Posterior vena cava (tissue), 2 donors: ENCODE data around the gene RNASE2. TPM values are rescaled to one million over a fixed set of nuclear protein-coding genes. Genes with fewer than 3 reads are reported as not detected.
"Not testable (repeated sequence)": the region's sequence is repeated elsewhere in the genome, so short reads cannot be mapped to it uniquely, and the experiment has no call there.

ENCODE experiments used
- DNase-seq: peaks from one replicate; pipeline ENCODE4 v3.0.0-alpha.2; 2020; ENCODE audit warnings: low spot score
- intact Hi-C, 2 donors: fragments of 100-400 bp; cut with DNase I; formaldehyde crosslinking; loops; one replicate each; pipeline versions ENCODE4 v1.14.1 to v1.14.2; 2022 to 2023
- total RNA-seq, 2 donors: library from RNA; stranded (reverse); fragmentation: NEBNext Ultra II Directional; extraction: Animal tissue kit (Norgen Biotek cat#: 25700); gene quantifications; one replicate each; pipeline ENCODE4 v1.2.1, GENCODE V29; 2021
- donor health status: DM: yes; HTN: yes; CAD: no.
- donor health status: DM: yes; HTN: yes; CAD: no.

The RNASE2 gene
- total RNA-seq, 2 donors from 2014 or later: 3.7 to 9.7 TPM

- DNase-seq: no peak
- intact Hi-C loops: loop anchor here (10.0 kb wide), 1 partner anchor 121 kb away; no protein-coding TSS in a partner anchor
Measured at GRCh38 chr14:20976291-20976690, 21.0 kb downstream of the RNASE2 start.

GRCh38 chr14:20978687-20979086, 23.4 kb downstream of the RNASE2 start:
- no peak for DNase-seq
- intact Hi-C loops: loop anchor here (10.0 kb wide), 1 partner anchor 124 kb away; no protein-coding TSS in a partner anchor

GRCh38 chr14:20980906-20981305, 25.6 kb downstream of the RNASE2 start:
- DNase-seq: no peak
- intact Hi-C loops: no loop called here

- DNase-seq: no peak
- intact Hi-C loops: no loop called here
Measured at GRCh38 chr14:20982646-20983369, 27.5 kb downstream of the RNASE2 start.

- intact Hi-C loops, DNase-seq: not testable (repeated sequence)
Measured at GRCh38 chr14:20985650-20986049, 30.4 kb downstream of the RNASE2 start.

DNA sequence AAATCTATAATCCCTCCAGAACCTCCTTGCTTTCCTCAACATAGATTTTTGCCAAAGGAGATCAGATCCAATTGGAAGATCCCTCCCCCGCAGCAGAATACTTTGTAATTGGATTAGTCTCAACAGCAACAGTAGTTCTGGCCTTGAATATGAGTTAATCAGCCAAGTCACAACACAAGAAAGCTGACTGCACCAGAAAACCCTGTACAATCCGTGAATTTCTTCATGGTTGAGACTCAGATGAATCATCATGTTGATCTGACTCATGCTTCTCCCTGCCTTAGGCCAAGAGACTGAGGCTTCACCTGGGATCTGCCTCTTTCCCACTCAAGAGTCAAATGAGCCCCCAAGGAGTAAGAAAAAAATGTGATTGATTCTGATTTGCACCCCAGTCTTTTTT, 31.5 kb downstream of the RNASE2 start:
- intact Hi-C loops: no loop called here
- DNase-seq: no peak

- intact Hi-C loops: no loop called here
- DNase-seq: no peak
Measured at GRCh38 chr14:20988717-20989470, 33.6 kb downstream of the RNASE2 start.

DNA sequence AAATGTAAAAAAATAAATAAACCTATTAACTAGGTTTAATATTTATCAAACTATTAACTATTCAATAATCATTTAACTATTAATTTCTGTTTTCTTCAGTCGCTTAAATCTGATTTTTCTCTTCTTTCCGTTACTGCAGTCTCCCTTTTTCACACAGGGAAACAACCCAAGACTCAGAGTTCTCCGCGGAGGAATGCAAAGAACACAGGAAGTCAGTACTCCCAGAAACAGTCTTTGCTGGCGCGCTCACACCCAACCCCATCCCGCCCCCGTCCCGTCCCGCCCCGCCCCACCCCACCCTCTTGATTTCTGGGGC, 34.1 kb downstream of the RNASE2 start:
- intact Hi-C loops: no loop called here
- DNase-seq: no peak

DNA sequence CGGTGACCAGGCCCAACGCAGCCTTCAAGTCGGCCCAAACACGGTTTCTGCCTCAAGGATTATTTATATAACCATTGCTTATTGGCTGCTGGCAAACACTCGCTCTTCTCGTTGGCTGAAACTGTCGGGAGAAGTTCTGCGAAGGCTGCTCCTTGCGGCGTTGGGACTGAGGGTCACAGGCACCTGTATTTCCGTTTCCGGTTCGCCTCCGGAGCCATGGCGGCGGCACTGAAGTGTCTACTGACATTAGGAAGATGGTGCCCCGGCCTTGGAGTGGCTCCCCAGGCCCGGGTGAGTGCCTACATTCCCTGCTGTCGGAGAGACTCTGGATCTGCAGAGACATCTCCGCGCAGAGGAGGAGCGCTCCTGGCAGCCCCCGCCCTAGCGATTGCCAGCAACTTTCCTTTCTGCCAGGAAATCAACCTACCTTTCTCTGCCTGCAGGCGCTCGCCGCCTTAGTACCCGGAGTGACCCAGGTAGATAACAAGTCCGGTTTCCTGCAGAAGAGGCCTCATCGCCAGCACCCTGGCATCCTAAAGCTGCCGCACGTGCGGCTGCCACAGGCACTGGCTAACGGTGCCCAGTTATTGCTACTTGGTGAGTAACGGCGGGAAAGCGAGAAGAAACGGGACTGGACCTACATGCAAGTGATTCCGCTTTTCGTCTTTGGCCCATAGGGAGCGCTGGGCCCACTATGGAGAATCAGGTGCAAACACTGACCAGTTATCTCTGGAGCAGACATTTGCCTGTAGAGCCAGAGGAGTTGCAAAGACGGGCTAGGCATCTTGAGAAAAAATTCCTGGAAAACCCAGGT, 34.7 kb downstream of the RNASE2 start, which contains the start of gene METTL17:
Gene METTL17 (plus strand): TSS at position 194 of the 814 bp plus-strand sequence. CDS start 23 bp downstream, at position 217.
- peak; percentile 96 for DNase-seq
- intact Hi-C loops: no loop called here

GRCh38 chr14:20996521-20996920, 41.2 kb downstream of the RNASE2 start:
- intact Hi-C loops: no loop called here
- DNase-seq: no peak

DNA sequence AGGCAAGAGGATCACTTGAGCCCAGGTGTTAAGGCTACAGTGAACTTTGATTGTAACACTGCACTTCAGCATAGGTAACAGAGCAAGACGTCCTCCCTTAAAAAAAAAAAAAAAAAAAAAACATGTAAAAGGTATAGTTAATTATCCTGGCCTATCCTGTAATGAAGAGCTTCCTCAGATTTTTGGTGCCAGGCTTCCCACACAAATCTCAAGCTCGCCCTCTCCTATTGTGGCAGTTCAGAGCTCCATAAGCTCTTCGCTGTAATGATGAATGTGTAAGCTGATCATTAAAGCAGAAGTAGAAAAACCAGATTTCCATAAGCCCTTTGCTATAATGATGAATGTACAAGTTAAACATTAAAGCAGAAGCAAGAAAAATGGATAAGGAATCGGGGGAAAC, 41.8 kb downstream of the RNASE2 start:
- intact Hi-C loops: no loop called here
- DNase-seq: no peak

GRCh38 chr14:20997564-20997963, 42.3 kb downstream of the RNASE2 start:
- intact Hi-C loops: no loop called here
- no peak for DNase-seq

DNA sequence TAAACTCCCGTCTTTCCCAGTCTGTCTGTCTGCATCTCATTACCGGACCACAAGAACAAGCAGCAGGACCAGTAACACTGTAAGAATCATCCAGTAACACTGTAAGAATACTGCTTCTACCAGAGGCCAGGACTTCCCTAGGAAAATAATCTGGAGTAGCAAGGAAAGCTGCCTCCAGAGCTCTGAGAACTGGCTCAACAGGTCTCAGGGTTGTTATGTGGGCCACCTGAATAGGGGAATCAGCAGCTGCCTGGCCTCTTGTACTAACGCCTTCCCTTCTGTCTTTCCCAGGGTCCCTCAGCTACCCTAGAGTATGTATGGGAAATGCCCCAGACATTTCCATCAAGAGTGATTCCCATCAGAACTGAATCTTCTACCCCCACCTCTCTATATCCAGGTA, 42.9 kb downstream of the RNASE2 start:
- no peak for DNase-seq
- intact Hi-C loops: no loop called here

DNA sequence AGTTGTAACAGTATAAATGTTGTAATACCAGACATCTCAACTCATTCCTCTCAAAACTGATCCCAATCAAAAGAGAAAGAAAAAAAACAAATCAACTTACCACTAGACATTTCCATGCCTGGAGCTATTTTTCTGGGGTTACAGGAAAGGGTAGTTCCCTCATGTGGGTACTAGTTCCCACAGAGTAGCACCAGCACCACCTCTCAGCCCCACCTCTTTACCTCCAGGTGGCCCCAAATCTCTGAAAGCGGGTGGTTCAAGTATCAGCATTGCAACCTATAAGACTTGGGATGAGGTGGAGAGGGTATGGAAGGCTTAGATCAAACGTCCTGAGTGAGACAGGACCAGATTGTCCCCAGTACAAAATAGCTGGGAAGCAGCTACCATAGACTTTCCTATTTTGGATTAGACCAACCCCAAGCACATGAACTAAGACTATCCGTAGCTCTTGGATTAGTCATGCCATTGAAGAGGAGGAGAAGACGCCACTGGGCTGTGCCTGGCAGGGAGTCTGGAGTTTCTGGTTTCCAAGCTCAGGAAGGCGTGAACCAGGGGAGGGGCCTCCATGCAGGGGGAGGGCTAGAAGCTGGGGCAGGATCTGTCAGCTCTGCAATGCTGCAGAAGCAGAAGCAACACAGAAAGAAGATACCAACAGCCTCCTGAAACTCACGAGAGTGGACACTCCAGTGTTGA, 43.5 kb downstream of the RNASE2 start, which contains the start of gene SLC39A2:
Gene SLC39A2 (plus strand): TSS at position 620 of the 693 bp plus-strand sequence. CDS start 154 bp downstream, outside the sequence.
- intact Hi-C loops: no loop called here
- DNase-seq: peak; percentile 93

DNA sequence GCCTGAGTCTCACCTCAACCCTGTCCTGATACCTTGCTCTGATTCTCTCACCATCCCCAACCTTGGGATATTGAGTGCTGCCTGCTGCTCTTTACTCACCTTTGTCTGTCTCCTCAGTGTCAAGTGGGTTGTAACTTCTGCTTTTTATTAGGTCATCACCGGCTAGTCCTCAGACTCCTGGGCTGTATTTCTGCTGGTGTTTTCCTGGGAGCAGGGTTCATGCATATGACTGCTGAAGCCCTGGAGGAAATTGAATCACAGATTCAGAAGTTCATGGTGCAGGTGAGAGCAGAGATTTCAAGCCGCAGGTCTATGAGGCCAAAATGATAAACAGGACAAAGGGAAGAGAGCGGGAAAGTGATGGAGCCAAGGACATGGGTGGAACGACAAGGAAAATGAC, 44.3 kb downstream of the RNASE2 start:
- no peak for DNase-seq
- intact Hi-C loops: no loop called here

- DNase-seq: no peak
- intact Hi-C loops: no loop called here
Measured at GRCh38 chr14:21001218-21001617, 45.9 kb downstream of the RNASE2 start.

DNA sequence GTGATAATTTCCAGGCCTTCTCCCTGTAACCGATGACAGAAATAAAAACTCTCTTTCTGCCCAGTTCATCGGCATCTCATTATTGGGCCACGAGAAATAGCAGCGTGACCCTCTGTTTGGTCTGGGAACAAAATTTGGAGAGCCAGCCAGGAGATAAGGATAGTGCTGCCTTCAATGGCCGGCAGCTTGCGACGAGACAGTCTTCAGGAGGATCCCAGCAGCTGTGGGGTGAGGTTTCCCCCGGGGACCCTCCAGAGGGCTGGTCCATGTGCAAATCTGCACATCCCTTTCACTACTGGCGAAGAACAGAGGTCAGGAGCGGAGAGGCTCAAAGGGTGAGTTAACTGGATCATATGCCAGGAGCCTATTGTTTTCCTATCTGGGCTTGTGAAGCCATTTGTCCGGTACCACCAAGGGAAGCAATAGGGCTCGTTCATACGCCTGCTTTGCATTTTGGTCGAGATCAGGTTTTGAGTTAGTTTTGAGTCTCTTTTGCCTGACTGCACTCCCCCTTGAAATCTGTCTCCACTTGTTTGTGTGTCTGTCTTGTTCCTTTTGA, 48.6 kb downstream of the RNASE2 start:
- intact Hi-C loops: no loop called here
- DNase-seq: no peak
